ENCODE measurements around the gene DPP6.
A peak's percentile ranks its signal among the peaks of the same experiment; 100 is the strongest.

Gene DPP6

GRCh38 chr7:154437234-154437633 lies 385.0 kb downstream of the DPP6 start:
- 95 to 96% methylated on average over 2 of the region's 2 CpGs for WGBS, 2 experiments
- H3K27ac ChIP-seq (ENCODE audit: insufficient read depth, low read depth, low read length, poor library complexity, severe bottlenecking) = no peak overlapping the region
- no peaks in the 10 kb centered on the region for H3K9me3 ChIP-seq (ENCODE audit: control insufficient read depth, low read length)
- H3K36me3 ChIP-seq (ENCODE audit: control insufficient read depth, insufficient read depth, low read length) = no peaks in the 10 kb centered on the region
- no peaks in the 10 kb centered on the region for H3K4me1 ChIP-seq (ENCODE audit: control insufficient read depth, insufficient read depth, low read length)
- H3K27me3 ChIP-seq (ENCODE audit: control insufficient read depth, insufficient read depth, low read length, poor library complexity, severe bottlenecking) = no peaks in the 10 kb centered on the region
- no peak overlapping the region for H3K4me3 ChIP-seq (ENCODE audit: insufficient read depth, low read depth, low read length)

- Histone ChIP-seq H3K9me3 (ENCODE audit: control insufficient read depth, low read length) (no peaks in the 10 kb centered on the region), H3K36me3 (ENCODE audit: control insufficient read depth, insufficient read depth, low read length) (no peaks in the 10 kb centered on the region), H3K27ac (ENCODE audit: insufficient read depth, low read depth, low read length, poor library complexity, severe bottlenecking) (no peak overlapping the region), H3K4me3 (ENCODE audit: insufficient read depth, low read depth, low read length) (no peak overlapping the region), H3K4me1 (ENCODE audit: control insufficient read depth, insufficient read depth, low read length) (peaks cover 7% of the 10 kb centered on the region), H3K27me3 (ENCODE audit: control insufficient read depth, insufficient read depth, low read length, poor library complexity, severe bottlenecking) (no peaks in the 10 kb centered on the region)
- 93 to 98% methylated on average over 7 of the region's 7 CpGs for WGBS, 2 experiments
Observed at GRCh38 chr7:154438571-154439367, 386.6 kb downstream of the DPP6 start.

GRCh38 chr7:154440058-154440457 lies 387.9 kb downstream of the DPP6 start:
- no peaks in the 10 kb centered on the region for H3K9me3 ChIP-seq (ENCODE audit: control insufficient read depth, low read length)
- H3K27ac ChIP-seq (ENCODE audit: insufficient read depth, low read depth, low read length, poor library complexity, severe bottlenecking) = no peak overlapping the region
- no peak overlapping the region for H3K4me3 ChIP-seq (ENCODE audit: insufficient read depth, low read depth, low read length)
- H3K36me3 ChIP-seq (ENCODE audit: control insufficient read depth, insufficient read depth, low read length) = no peaks in the 10 kb centered on the region
- peaks cover 7% of the 10 kb centered on the region for H3K4me1 ChIP-seq (ENCODE audit: control insufficient read depth, insufficient read depth, low read length)
- no peaks in the 10 kb centered on the region for H3K27me3 ChIP-seq (ENCODE audit: control insufficient read depth, insufficient read depth, low read length, poor library complexity, severe bottlenecking)
- 94 to 95% methylated on average over 7 to 9 of the region's 9 CpGs for WGBS, 2 experiments

- 87 to 89% methylated on average over 5 of the region's 5 CpGs for WGBS, 2 experiments
Observed at GRCh38 chr7:154440651-154441050, 388.5 kb downstream of the DPP6 start.

GRCh38 chr7:154441811-154442210 lies 389.6 kb downstream of the DPP6 start:
- no peaks in the 10 kb centered on the region for H3K9me3 ChIP-seq (ENCODE audit: control insufficient read depth, low read length)
- H3K27me3 ChIP-seq (ENCODE audit: control insufficient read depth, insufficient read depth, low read length, poor library complexity, severe bottlenecking) = no peaks in the 10 kb centered on the region
- no peak overlapping the region for H3K27ac ChIP-seq (ENCODE audit: insufficient read depth, low read depth, low read length, poor library complexity, severe bottlenecking)
- H3K4me3 ChIP-seq (ENCODE audit: insufficient read depth, low read depth, low read length) = no peak overlapping the region
- no peaks in the 10 kb centered on the region for H3K36me3 ChIP-seq (ENCODE audit: control insufficient read depth, insufficient read depth, low read length)
- H3K4me1 ChIP-seq (ENCODE audit: control insufficient read depth, insufficient read depth, low read length) = peaks cover 7% of the 10 kb centered on the region
- 87 to 88% methylated on average over 6 of the region's 6 CpGs for WGBS, 2 experiments

More at GRCh38 chr7:154440651-154441050, 388.5 kb downstream of the DPP6 start:
- Histone ChIP-seq H3K9me3 (ENCODE audit: control insufficient read depth, low read length) (no peaks in the 10 kb centered on the region), H3K36me3 (ENCODE audit: control insufficient read depth, insufficient read depth, low read length) (no peaks in the 10 kb centered on the region), H3K4me1 (ENCODE audit: control insufficient read depth, insufficient read depth, low read length) (peaks cover 7% of the 10 kb centered on the region), H3K27me3 (ENCODE audit: control insufficient read depth, insufficient read depth, low read length, poor library complexity, severe bottlenecking) (no peaks in the 10 kb centered on the region), H3K27ac (ENCODE audit: insufficient read depth, low read depth, low read length, poor library complexity, severe bottlenecking) (no peak overlapping the region), H3K4me3 (ENCODE audit: insufficient read depth, low read depth, low read length) (no peak overlapping the region)

GRCh38 chr7:154442939-154443338 lies 390.7 kb downstream of the DPP6 start:
- WGBS, 2 experiments = 43 to 51% methylated on average over 2 of the region's 2 CpGs
- H3K9me3 ChIP-seq (ENCODE audit: control insufficient read depth, low read length) = no peaks in the 10 kb centered on the region
- H3K4me3 ChIP-seq (ENCODE audit: insufficient read depth, low read depth, low read length) = no peak overlapping the region
- no peaks in the 10 kb centered on the region for H3K27me3 ChIP-seq (ENCODE audit: control insufficient read depth, insufficient read depth, low read length, poor library complexity, severe bottlenecking)
- H3K27ac ChIP-seq (ENCODE audit: insufficient read depth, low read depth, low read length, poor library complexity, severe bottlenecking) = no peak overlapping the region
- H3K36me3 ChIP-seq (ENCODE audit: control insufficient read depth, insufficient read depth, low read length) = no peaks in the 10 kb centered on the region
- H3K4me1 ChIP-seq (ENCODE audit: control insufficient read depth, insufficient read depth, low read length) = peaks cover 7% of the 10 kb centered on the region

- Histone ChIP-seq H3K36me3 (ENCODE audit: control insufficient read depth, insufficient read depth, low read length) (no peaks in the 10 kb centered on the region), H3K27ac (ENCODE audit: insufficient read depth, low read depth, low read length, poor library complexity, severe bottlenecking) (peak overlapping the region; percentile 44), H3K9me3 (ENCODE audit: control insufficient read depth, low read length) (peaks cover 4% of the 10 kb centered on the region), H3K27me3 (ENCODE audit: control insufficient read depth, insufficient read depth, low read length, poor library complexity, severe bottlenecking) (no peaks in the 10 kb centered on the region), H3K4me1 (ENCODE audit: control insufficient read depth, insufficient read depth, low read length) (peaks cover 6% of the 10 kb centered on the region), H3K4me3 (ENCODE audit: insufficient read depth, low read depth, low read length) (no peak overlapping the region)
- 81 to 85% methylated on average over 6 of the region's 6 CpGs for WGBS, 2 experiments
Observed at GRCh38 chr7:154450451-154450850, 398.3 kb downstream of the DPP6 start.

- WGBS, 2 experiments = 81 to 83% methylated on average over 15 of the region's 15 CpGs
- Histone ChIP-seq H3K27ac (ENCODE audit: insufficient read depth, low read depth, low read length, poor library complexity, severe bottlenecking) (peak overlapping the region; percentile 71), H3K36me3 (ENCODE audit: control insufficient read depth, insufficient read depth, low read length) (no peaks in the 10 kb centered on the region), H3K9me3 (ENCODE audit: control insufficient read depth, low read length) (peaks cover 4% of the 10 kb centered on the region), H3K4me1 (ENCODE audit: control insufficient read depth, insufficient read depth, low read length) (peaks cover 6% of the 10 kb centered on the region), H3K4me3 (ENCODE audit: insufficient read depth, low read depth, low read length) (no peak overlapping the region), H3K27me3 (ENCODE audit: control insufficient read depth, insufficient read depth, low read length, poor library complexity, severe bottlenecking) (no peaks in the 10 kb centered on the region)
Observed at GRCh38 chr7:154451480-154452457, 399.6 kb downstream of the DPP6 start.

GRCh38 chr7:154463794-154464193 lies 411.6 kb downstream of the DPP6 start:
- no peaks in the 10 kb centered on the region for H3K27me3 ChIP-seq (ENCODE audit: control insufficient read depth, insufficient read depth, low read length, poor library complexity, severe bottlenecking)
- H3K36me3 ChIP-seq (ENCODE audit: control insufficient read depth, insufficient read depth, low read length) = no peaks in the 10 kb centered on the region
- no peaks in the 10 kb centered on the region for H3K4me1 ChIP-seq (ENCODE audit: control insufficient read depth, insufficient read depth, low read length)
- H3K27ac ChIP-seq (ENCODE audit: insufficient read depth, low read depth, low read length, poor library complexity, severe bottlenecking) = no peak overlapping the region
- H3K4me3 ChIP-seq (ENCODE audit: insufficient read depth, low read depth, low read length) = no peak overlapping the region
- WGBS, 2 experiments = 91 to 95% methylated on average over 5 of the region's 5 CpGs
- no peaks in the 10 kb centered on the region for H3K9me3 ChIP-seq (ENCODE audit: control insufficient read depth, low read length)

GRCh38 chr7:154469652-154470051 lies 417.5 kb downstream of the DPP6 start:
- Histone ChIP-seq H3K36me3 (ENCODE audit: control insufficient read depth, insufficient read depth, low read length) (no peaks in the 10 kb centered on the region), H3K4me1 (ENCODE audit: control insufficient read depth, insufficient read depth, low read length) (no peaks in the 10 kb centered on the region), H3K4me3 (ENCODE audit: insufficient read depth, low read depth, low read length) (no peak overlapping the region), H3K27me3 (ENCODE audit: control insufficient read depth, insufficient read depth, low read length, poor library complexity, severe bottlenecking) (no peaks in the 10 kb centered on the region), H3K27ac (ENCODE audit: insufficient read depth, low read depth, low read length, poor library complexity, severe bottlenecking) (no peak overlapping the region), H3K9me3 (ENCODE audit: control insufficient read depth, low read length) (no peaks in the 10 kb centered on the region)
- 93 to 95% methylated on average over 4 of the region's 5 CpGs for WGBS, 2 experiments

Data from ectodermal cell (in vitro differentiated cells).